Transverse colon (tissue), 4 donors: ENCODE results near the gene DPEP2. TPM values are rescaled to one million over a fixed set of nuclear protein-coding genes. Genes with fewer than 3 reads are reported as not detected.
A peak's percentile ranks its signal among the peaks of the same experiment; 100 is the strongest.
"Not testable (repeated sequence)": the region's sequence is repeated elsewhere in the genome, so short reads cannot be mapped to it uniquely, and the experiment has no call there.

Experiments
- DNase-seq: peaks from one replicate; pipeline ENCODE4 v3.0.0-alpha.2; 2019
- H3K27ac ChIP-seq, 4 donors: fragments of 200-600 bp; sonication (generic); 2 replicates each; pipeline ENCODE4 v1.5.1; 2016 to 2018; ENCODE audit warnings: inconsistent platforms in 4 of 4
- H3K27me3 ChIP-seq: fragments of 200-600 bp; sonication (generic); 2 replicates; pipeline ENCODE4 v1.5.1; 2017; ENCODE audit warnings: inconsistent platforms
- H3K36me3 ChIP-seq, 4 donors: fragments of 200-600 bp; sonication (generic); 2 replicates each; pipeline ENCODE4 v1.5.1; 2017 to 2019; ENCODE audit warnings: inconsistent platforms in 4 of 4
- H3K4me1 ChIP-seq, 4 donors: fragments of 200-600 bp; sonication (generic); 2 replicates each; pipeline ENCODE4 v1.5.1; 2017 to 2020; ENCODE audit warnings: inconsistent platforms in 4 of 4
- H3K4me3 ChIP-seq, 4 donors: fragments of 200-600 bp; sonication (generic); 1 replicate in 1 of 4; 2 replicates in 3 of 4; pipeline versions ENCODE4 v1.5.1 to v1.6.1; 2017 to 2019; ENCODE audit warnings: inconsistent platforms in 4 of 4
- H3K9me3 ChIP-seq, 2 donors: fragments of 200-600 bp; sonication (generic); 2 replicates each; pipeline ENCODE4 v1.5.1; 2017 to 2019; ENCODE audit warnings: inconsistent platforms in 2 of 2
- EP300 ChIP-seq: sonication (generic); formaldehyde crosslinking; IDR thresholded peaks from one replicate; pipeline ENCODE4 v1.6.1; 2017; ENCODE audit warnings: antibody characterized with exemption, low read depth
- POLR2A ChIP-seq: fragments of 450-650 bp; IDR thresholded peaks from one replicate; pipeline ENCODE4 v1.6.1; 2016; ENCODE audit warnings: antibody characterized with exemption, mild to moderate bottlenecking, moderate library complexity
- POLR2AphosphoS5 ChIP-seq, 3 donors: sonication (generic); formaldehyde crosslinking; IDR thresholded peaks; one replicate each; pipeline ENCODE4 v1.6.1; 2016; ENCODE audit warnings: antibody characterized with exemption in 3 of 3
- WGBS, 2 donors: methylation state at CpG; one replicate each; pipeline ENCODE4 v1.1.5; 2018; ENCODE audit warnings: low coverage in 1 of 2; 5-methylcytosine and 5-hydroxymethylcytosine counted together
- in situ Hi-C, 4 donors: fragments of 200-750 bp; cut with MboI; loops; one replicate each; pipeline versions ENCODE4 v1.15.0 to v1.15.1; 2017; ENCODE audit warnings: low sequenced_read_pairs in 3 of 4, low pct_ligation_motif_present in 1 of 4, low pct_unique_long_range_greater_than_20kb in 1 of 4
- intact Hi-C: fragments of 100-400 bp; cut with DNase I; formaldehyde crosslinking; loops from one replicate; pipeline ENCODE4 v1.15.1; 2023; ENCODE audit warnings: low total_unique reads
- total RNA-seq, 4 donors: library from RNA; depleted of rRNA; stranded (reverse); fragments of >200 nt; gene quantifications; one replicate each; pipeline ENCODE4 v1.1.0, GENCODE V29; 2016
- TF ChIP-seq, protein P1 (sequence below), 5 experiments: fragments of 200-600 bp in 3 of 5; fragments of 450-650 bp in 2 of 5; sonication (generic) in 3 of 5; IDR thresholded peaks; 1 replicate in 2 of 5; 2 replicates in 3 of 5; pipeline ENCODE4 v1.5.1; 2016 to 2017; ENCODE audit warnings: antibody characterized with exemption in 5 of 5, inconsistent platforms in 3 of 5, mild to moderate bottlenecking in 2 of 5, moderate library complexity in 1 of 5

The DPEP2 gene
- total RNA-seq, 4 donors from 2014 or later = 1.5 to 4.4 (median 1.5) TPM

DNA sequence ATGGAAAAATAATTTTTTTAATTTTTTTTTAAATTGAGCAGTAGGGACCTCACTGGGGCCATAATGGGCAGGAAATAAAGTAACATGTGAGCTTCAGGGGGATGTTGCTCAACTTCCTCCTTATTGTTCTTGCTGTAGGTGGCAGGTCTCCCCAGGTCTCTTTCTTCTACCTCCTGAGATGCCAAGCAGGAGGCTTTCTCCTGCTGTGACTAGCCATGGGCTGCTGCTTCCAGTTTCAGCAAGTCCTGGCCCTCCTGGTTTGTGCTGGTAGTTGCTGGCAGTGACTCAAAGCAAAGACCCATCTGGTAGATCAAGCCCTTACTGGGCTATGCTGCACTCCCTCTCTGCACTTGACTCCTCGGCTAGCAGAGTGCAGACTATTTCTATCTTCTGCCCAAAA is 14.2 kb upstream of the DPEP2 start:
- intact Hi-C loops = no loop called here
- in situ Hi-C loops = no loop called here
- H3K27me3 ChIP-seq = no peaks in the 10 kb centered on the region
- TF ChIP-seq EP300 (no peak), POLR2A (no peak), POLR2AphosphoS5 (IDR thresholded peaks at IDR 0.05) (no peak)
- TF ChIP-seq, protein P1, sequence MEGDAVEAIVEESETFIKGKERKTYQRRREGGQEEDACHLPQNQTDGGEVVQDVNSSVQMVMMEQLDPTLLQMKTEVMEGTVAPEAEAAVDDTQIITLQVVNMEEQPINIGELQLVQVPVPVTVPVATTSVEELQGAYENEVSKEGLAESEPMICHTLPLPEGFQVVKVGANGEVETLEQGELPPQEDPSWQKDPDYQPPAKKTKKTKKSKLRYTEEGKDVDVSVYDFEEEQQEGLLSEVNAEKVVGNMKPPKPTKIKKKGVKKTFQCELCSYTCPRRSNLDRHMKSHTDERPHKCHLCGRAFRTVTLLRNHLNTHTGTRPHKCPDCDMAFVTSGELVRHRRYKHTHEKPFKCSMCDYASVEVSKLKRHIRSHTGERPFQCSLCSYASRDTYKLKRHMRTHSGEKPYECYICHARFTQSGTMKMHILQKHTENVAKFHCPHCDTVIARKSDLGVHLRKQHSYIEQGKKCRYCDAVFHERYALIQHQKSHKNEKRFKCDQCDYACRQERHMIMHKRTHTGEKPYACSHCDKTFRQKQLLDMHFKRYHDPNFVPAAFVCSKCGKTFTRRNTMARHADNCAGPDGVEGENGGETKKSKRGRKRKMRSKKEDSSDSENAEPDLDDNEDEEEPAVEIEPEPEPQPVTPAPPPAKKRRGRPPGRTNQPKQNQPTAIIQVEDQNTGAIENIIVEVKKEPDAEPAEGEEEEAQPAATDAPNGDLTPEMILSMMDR (IDR thresholded peaks at IDR 0.05) = no peak
- peaks cover 0 to 3% (median 0%) of the 10 kb centered on the region in 4 donors for H3K4me1 ChIP-seq
- H3K27ac ChIP-seq = no peak overlapping the region
- no peaks in the 10 kb centered on the region for H3K9me3 ChIP-seq
- no peaks in the 10 kb centered on the region for H3K36me3 ChIP-seq
- WGBS, 2 donors = 50% methylated on average over 1 of the region's 1 CpG; no CpG with 5 or more reads in 1 of the 2 donors
- no peak overlapping the region for H3K4me3 ChIP-seq
- DNase-seq = no peak

DNA sequence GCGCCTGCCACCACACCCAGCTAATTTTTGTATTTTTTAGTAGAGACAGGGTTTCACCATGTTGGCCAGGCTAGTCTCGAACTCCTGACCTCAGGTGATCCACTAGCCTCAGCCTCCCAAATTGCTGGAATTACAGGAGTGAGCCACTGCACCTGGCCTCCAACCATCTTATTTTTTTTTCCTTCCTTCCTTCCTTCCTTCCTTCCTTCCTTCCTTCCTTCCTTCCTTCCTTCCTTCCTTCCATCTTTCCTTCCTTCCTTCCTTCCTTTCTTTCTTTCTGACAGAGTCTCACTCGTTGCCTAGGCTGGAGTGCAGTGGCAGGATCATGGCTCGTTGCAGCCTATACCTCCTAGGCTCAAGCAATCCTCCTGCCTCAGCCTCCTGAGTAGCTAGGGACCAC is 10.6 kb upstream of the DPEP2 start:
- H3K27ac ChIP-seq, in situ Hi-C loops, intact Hi-C loops, H3K36me3 ChIP-seq, DNase-seq, H3K27me3 ChIP-seq, H3K4me1 ChIP-seq, H3K9me3 ChIP-seq, H3K4me3 ChIP-seq: not testable (repeated sequence)
- WGBS, 2 donors = 74% methylated on average over 4 of the region's 4 CpGs; no CpG with 5 or more reads in 1 of the 2 donors

DNA sequence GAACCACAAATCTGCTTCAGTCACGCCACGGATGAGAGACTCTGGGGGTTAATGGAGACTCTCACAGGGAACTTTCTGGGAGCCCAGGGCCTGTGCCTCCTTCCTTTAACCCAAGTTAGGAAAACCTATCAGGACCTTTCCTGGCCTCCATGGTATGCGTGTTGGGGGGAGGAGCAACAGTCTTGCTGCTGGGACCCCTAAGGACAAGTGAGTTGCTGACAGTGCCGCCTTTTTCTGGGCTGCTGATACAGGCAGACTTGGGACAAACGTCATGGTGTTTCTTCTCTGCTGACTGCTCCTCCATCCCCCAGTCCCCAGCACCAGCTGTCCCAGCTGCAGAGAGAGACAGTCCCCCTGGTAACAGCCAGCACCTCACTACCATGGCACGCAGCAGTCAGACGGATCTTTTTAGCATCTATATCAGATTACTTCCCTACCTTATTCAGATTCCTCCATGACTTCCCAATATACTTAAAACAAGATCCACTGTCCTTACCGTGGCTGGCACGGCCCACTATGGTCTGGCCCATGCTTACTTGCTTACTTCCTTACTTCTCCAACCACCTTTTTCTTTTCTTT is 10.0 kb upstream of the DPEP2 start:
- Histone ChIP-seq H3K4me3 (no peak overlapping the region), H3K27ac (no peak overlapping the region), H3K4me1 (peaks cover 0 to 10% (median 0%) of the 10 kb centered on the region in 4 donors), H3K27me3 (no peaks in the 10 kb centered on the region), H3K36me3 (no peaks in the 10 kb centered on the region), H3K9me3 (no peaks in the 10 kb centered on the region)
- no peak for TF ChIP-seq POLR2AphosphoS5 (IDR thresholded peaks at IDR 0.05)
- TF ChIP-seq POLR2A = no peak
- no peak for TF ChIP-seq EP300
- TF ChIP-seq, protein P1 (IDR thresholded peaks at IDR 0.05) = no peak
- intact Hi-C loops (no loop called here), in situ Hi-C loops (no loop called here)
- no peak for DNase-seq
- 72 to 85% methylated on average over 4 to 6 of the region's 9 CpGs for WGBS, 2 donors

DNA sequence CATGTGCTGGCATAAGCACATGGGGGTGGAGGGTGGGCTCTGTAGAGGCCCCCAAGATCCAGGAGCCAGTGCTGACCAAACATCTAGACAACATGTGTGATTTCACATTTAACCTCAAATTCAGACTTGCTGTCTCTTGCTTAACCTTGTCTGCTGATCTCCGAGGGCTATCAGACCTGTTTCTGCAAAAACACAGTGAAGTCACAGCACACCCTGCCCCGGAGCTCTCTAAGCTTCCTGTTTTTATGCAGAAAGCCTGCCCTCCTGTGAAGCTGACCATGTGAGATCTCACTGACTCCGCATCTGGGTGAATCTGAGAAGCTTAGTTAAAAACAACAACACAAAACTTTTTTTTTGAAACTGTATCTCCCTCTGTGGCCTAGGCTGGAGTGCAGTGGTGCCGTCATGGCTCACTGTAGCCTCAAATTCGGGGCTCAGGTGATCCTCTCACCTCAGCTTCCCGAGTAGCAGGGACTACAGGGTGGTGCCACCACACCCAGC is 6.6 kb upstream of the DPEP2 start:
- 40 to 42% methylated on average over 1 to 6 of the region's 6 CpGs for WGBS, 2 donors
- Histone ChIP-seq H3K9me3 (no peaks in the 10 kb centered on the region), H3K4me3 (no peak overlapping the region), H3K27ac (peak overlapping the region; percentile 38 to 68 (median 56)), H3K36me3 (no peaks in the 10 kb centered on the region), H3K4me1 (peaks cover 0 to 6% (median 0%) of the 10 kb centered on the region in 4 donors), H3K27me3 (no peaks in the 10 kb centered on the region)
- TF ChIP-seq POLR2A = no peak
- TF ChIP-seq POLR2AphosphoS5 (IDR thresholded peaks at IDR 0.05) = no peak
- TF ChIP-seq, protein P1 (IDR thresholded peaks at IDR 0.05) = no peak
- no peak for TF ChIP-seq EP300
- in situ Hi-C loops (no loop called here), intact Hi-C loops (no loop called here)
- peak; percentile 47 for DNase-seq

DNA sequence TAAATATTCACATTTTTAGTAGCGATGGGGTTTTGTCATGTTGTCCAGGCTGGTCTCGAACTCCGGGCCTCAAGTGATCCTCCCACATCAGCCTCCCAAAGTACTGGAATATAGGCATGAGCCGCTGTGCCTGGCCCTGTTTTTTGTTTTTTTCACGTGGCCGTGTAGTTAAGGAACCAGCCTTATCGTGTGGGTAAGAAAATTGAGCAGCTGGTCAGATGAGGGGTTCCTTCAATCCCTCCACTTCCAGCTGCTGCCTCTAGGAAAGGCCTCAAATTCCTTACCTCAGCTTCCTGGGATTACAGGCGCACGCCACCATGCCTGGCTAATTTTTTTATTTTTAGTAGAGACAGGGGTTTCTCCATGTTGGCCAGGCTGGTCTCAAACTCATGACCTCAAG is 5.9 kb upstream of the DPEP2 start:
- 80 to 90% methylated on average over 3 to 9 of the region's 9 CpGs for WGBS, 2 donors
- peaks cover 0 to 12% (median 0%) of the 10 kb centered on the region in 4 donors for H3K4me1 ChIP-seq
- peak overlapping the region; percentile 38 to 68 (median 56) for H3K27ac ChIP-seq
- intact Hi-C loops = no loop called here
- no peaks in the 10 kb centered on the region for H3K27me3 ChIP-seq
- H3K9me3 ChIP-seq = no peaks in the 10 kb centered on the region
- H3K4me3 ChIP-seq = no peak overlapping the region
- in situ Hi-C loops = no loop called here
- no peak for DNase-seq
- no peaks in the 10 kb centered on the region for H3K36me3 ChIP-seq
- TF ChIP-seq EP300 (no peak), POLR2A (no peak), POLR2AphosphoS5 (IDR thresholded peaks at IDR 0.05) (no peak)
- TF ChIP-seq, protein P1 (IDR thresholded peaks at IDR 0.05) = no peak
